ENCODE results near the gene ALKBH8. TPM values are rescaled to one million over a fixed set of nuclear protein-coding genes. Genes with fewer than 3 reads are reported as not detected.
"Not testable (repeated sequence)": the region's sequence is repeated elsewhere in the genome, so short reads cannot be mapped to it uniquely, and the experiment has no call there.

ALKBH8 gene
- polyA plus RNA-seq, 2 donors, result 2.4 to 3.5 TPM

GRCh38 chr11:107526197-107526596 lies 39.3 kb downstream of the ALKBH8 start:
- 98% methylated on average over 3 of the region's 3 CpGs for WGBS, 2 donors
- H3K27ac ChIP-seq (ENCODE audit: low read depth in 2 of 2, low read length in 1 of 2), result no peak overlapping the region
- H3K4me1 ChIP-seq (ENCODE audit: control insufficient read depth in 2 of 2, insufficient read depth in 2 of 2, low read length in 1 of 2), result no peaks in the 10 kb centered on the region
- H3K36me3 ChIP-seq (ENCODE audit: control insufficient read depth in 2 of 2, insufficient read depth in 2 of 2, low read length in 1 of 2), result no peaks in the 10 kb centered on the region
- H3K4me3 ChIP-seq (ENCODE audit: low read depth in 1 of 2, low read length in 2 of 2), result no peak overlapping the region
- H3K27me3 ChIP-seq (ENCODE audit: control insufficient read depth in 1 of 2, insufficient read depth in 2 of 2, low read length in 2 of 2), result no peaks in the 10 kb centered on the region
- no peaks in the 10 kb centered on the region for H3K9me3 ChIP-seq (ENCODE audit: control insufficient read depth in 2 of 2, insufficient read depth in 1 of 2, low read depth in 1 of 2, low read length in 1 of 2)

DNA sequence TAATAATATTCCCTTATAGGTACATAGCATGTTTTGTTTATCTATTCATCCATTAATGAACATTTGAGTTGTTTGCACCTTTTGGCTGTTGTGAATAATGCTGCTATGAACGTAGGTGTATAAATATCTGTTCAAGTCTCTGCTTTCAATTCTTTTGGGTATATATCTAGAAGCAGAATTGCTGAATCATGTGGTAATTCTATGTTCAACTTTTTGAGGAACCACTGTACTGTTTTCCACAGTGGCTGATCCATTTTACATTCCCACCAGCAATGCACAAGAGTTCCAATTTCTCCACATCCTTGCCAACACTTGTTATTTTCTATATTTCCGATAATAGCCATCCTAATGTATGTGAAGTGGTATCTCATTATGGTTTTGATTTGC lies 56.7 kb downstream of the ALKBH8 start:
- H3K4me3 ChIP-seq (ENCODE audit: low read depth in 1 of 2, low read length in 2 of 2), result no peak overlapping the region
- WGBS, 2 donors, result 96 to 97% methylated on average over 2 of the region's 2 CpGs
- H3K27ac ChIP-seq (ENCODE audit: low read depth in 2 of 2, low read length in 1 of 2), result no peak overlapping the region
- H3K27me3 ChIP-seq (ENCODE audit: control insufficient read depth in 1 of 2, insufficient read depth in 2 of 2, low read length in 2 of 2), result no peaks in the 10 kb centered on the region
- H3K4me1 ChIP-seq (ENCODE audit: control insufficient read depth in 2 of 2, insufficient read depth in 2 of 2, low read length in 1 of 2), result no peaks in the 10 kb centered on the region
- no peaks in the 10 kb centered on the region for H3K9me3 ChIP-seq (ENCODE audit: control insufficient read depth in 2 of 2, insufficient read depth in 1 of 2, low read depth in 1 of 2, low read length in 1 of 2)
- peaks cover 0 to 2% of the 10 kb centered on the region in 2 donors for H3K36me3 ChIP-seq (ENCODE audit: control insufficient read depth in 2 of 2, insufficient read depth in 2 of 2, low read length in 1 of 2)

DNA sequence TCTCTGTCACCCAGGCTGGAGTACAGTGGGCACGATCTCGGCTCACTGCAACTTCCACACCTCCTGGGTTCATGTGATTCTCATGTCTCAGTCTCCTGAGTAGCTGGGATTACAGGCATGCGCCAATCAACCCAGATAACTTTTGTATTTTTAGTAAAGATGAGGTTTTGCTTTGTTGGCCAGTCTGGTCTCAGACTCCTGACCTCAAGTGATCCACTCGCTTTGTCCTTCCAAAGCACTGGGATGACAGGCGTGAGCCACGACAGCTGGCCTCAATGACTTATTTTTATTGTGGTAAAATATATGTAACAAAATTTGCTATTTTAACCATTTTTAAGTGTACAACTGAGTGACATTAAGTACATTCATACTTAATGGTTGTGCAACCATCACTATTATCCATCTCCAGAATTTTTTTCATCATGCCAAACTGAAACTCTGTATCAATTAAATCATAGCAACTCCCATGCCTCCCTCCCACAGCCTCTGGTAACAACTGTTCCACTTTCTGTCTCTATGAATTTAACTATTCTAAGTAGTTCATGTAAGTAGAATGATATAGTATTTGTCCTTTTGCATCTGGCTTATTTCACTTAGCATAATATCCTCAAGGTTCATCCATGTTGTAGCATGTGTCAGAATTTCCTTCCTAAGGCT lies 57.2 kb downstream of the ALKBH8 start:
- H3K4me1 ChIP-seq (ENCODE audit: control insufficient read depth in 2 of 2, insufficient read depth in 2 of 2, low read length in 1 of 2), result no peaks in the 10 kb centered on the region
- H3K4me3 ChIP-seq (ENCODE audit: low read depth in 1 of 2, low read length in 2 of 2), result no peak overlapping the region
- no peak overlapping the region for H3K27ac ChIP-seq (ENCODE audit: low read depth in 2 of 2, low read length in 1 of 2)
- H3K36me3 ChIP-seq (ENCODE audit: control insufficient read depth in 2 of 2, insufficient read depth in 2 of 2, low read length in 1 of 2), result peaks cover 0 to 2% of the 10 kb centered on the region in 2 donors
- no peaks in the 10 kb centered on the region for H3K27me3 ChIP-seq (ENCODE audit: control insufficient read depth in 1 of 2, insufficient read depth in 2 of 2, low read length in 2 of 2)
- WGBS, 2 donors, result 97% methylated on average over 6 of the region's 6 CpGs
- H3K9me3 ChIP-seq (ENCODE audit: control insufficient read depth in 2 of 2, insufficient read depth in 1 of 2, low read depth in 1 of 2, low read length in 1 of 2), result no peaks in the 10 kb centered on the region

DNA sequence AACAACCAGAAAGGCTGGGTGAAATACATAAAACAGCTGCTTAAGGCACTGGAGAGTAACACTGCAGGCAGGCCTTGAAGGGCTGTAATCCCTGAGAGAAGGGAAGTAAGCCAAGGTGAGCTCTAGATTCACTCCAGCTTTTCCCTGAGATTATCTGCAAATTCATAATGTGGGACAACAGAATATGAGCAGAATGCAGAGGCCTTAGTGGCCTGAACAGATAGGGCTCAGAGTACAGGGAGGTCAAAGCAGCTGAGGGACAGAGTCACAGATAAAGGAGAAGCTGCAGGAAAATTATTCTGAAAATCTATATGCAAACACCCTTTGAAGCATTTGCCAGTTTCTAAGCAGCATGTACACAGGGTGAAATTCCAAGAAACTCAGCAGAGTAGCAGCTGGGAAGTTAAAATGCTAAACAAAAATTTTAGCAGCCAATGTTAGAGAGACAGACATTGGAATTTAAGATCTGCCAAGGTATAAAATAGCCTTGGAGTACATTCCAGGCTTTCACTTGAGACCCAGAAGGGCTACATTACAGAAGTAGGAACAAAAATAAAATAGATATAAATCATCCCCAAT lies 59.8 kb downstream of the ALKBH8 start:
- Histone ChIP-seq H3K9me3 (ENCODE audit: control insufficient read depth in 2 of 2, insufficient read depth in 1 of 2, low read depth in 1 of 2, low read length in 1 of 2) (peaks cover 0 to 4% of the 10 kb centered on the region in 2 donors), H3K4me3 (ENCODE audit: low read depth in 1 of 2, low read length in 2 of 2) (no peak overlapping the region), H3K36me3 (ENCODE audit: control insufficient read depth in 2 of 2, insufficient read depth in 2 of 2, low read length in 1 of 2) (peaks cover 0 to 4% of the 10 kb centered on the region in 2 donors), H3K4me1 (ENCODE audit: control insufficient read depth in 2 of 2, insufficient read depth in 2 of 2, low read length in 1 of 2) (no peaks in the 10 kb centered on the region), H3K27me3 (ENCODE audit: control insufficient read depth in 1 of 2, insufficient read depth in 2 of 2, low read length in 2 of 2) (no peaks in the 10 kb centered on the region), H3K27ac (ENCODE audit: low read depth in 2 of 2, low read length in 1 of 2) (no peak overlapping the region)

- peaks cover 0 to 3% of the 10 kb centered on the region in 2 donors for H3K36me3 ChIP-seq (ENCODE audit: control insufficient read depth in 2 of 2, insufficient read depth in 2 of 2, low read length in 1 of 2)
- WGBS, 2 donors, result 91 to 93% methylated on average over 5 of the region's 5 CpGs
- no peaks in the 10 kb centered on the region for H3K4me1 ChIP-seq (ENCODE audit: control insufficient read depth in 2 of 2, insufficient read depth in 2 of 2, low read length in 1 of 2)
- H3K9me3 ChIP-seq (ENCODE audit: control insufficient read depth in 2 of 2, insufficient read depth in 1 of 2, low read depth in 1 of 2, low read length in 1 of 2), result peaks cover 0 to 4% of the 10 kb centered on the region in 2 donors
- no peak overlapping the region for H3K4me3 ChIP-seq (ENCODE audit: low read depth in 1 of 2, low read length in 2 of 2)
- H3K27me3 ChIP-seq (ENCODE audit: control insufficient read depth in 1 of 2, insufficient read depth in 2 of 2, low read length in 2 of 2), result no peaks in the 10 kb centered on the region
- no peak overlapping the region for H3K27ac ChIP-seq (ENCODE audit: low read depth in 2 of 2, low read length in 1 of 2)
Observed at GRCh38 chr11:107504981-107505380, 60.6 kb downstream of the ALKBH8 start.

- H3K9me3 ChIP-seq (ENCODE audit: control insufficient read depth in 2 of 2, insufficient read depth in 1 of 2, low read depth in 1 of 2, low read length in 1 of 2), result peaks cover 0 to 4% of the 10 kb centered on the region in 2 donors
- no peak overlapping the region for H3K27ac ChIP-seq (ENCODE audit: low read depth in 2 of 2, low read length in 1 of 2)
- no peaks in the 10 kb centered on the region for H3K4me1 ChIP-seq (ENCODE audit: control insufficient read depth in 2 of 2, insufficient read depth in 2 of 2, low read length in 1 of 2)
- peaks cover 0 to 3% of the 10 kb centered on the region in 2 donors for H3K36me3 ChIP-seq (ENCODE audit: control insufficient read depth in 2 of 2, insufficient read depth in 2 of 2, low read length in 1 of 2)
- no peak overlapping the region for H3K4me3 ChIP-seq (ENCODE audit: low read depth in 1 of 2, low read length in 2 of 2)
- 97 to 100% methylated on average over 1 of the region's 1 CpG for WGBS, 2 donors
- H3K27me3 ChIP-seq (ENCODE audit: control insufficient read depth in 1 of 2, insufficient read depth in 2 of 2, low read length in 2 of 2), result no peaks in the 10 kb centered on the region
Observed at GRCh38 chr11:107501713-107502112, 63.8 kb downstream of the ALKBH8 start.

DNA sequence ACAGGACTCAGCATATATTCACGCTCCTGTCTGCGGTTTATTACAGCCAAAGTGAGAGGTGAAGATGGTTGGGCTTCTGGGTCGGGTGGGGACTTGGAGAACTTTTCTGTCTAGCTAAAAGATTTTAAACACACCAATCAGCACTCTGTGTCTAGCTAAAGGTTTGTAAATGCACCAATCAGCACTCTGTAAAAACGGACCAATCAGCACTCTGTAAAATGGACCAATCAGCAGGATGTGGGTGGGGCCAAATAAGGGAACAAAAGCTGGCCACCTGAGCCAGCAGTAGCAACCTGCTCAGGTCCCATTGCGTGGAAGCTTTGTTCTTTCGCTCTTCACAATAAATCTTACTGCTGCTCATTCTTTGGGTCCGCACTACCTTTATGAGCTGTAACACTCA lies 68.2 kb downstream of the ALKBH8 start:
- not testable (repeated sequence) for H3K27me3 ChIP-seq (ENCODE audit: control insufficient read depth in 1 of 2, insufficient read depth in 2 of 2, low read length in 2 of 2); H3K4me1 ChIP-seq (ENCODE audit: control insufficient read depth in 2 of 2, insufficient read depth in 2 of 2, low read length in 1 of 2); H3K9me3 ChIP-seq (ENCODE audit: control insufficient read depth in 2 of 2, insufficient read depth in 1 of 2, low read depth in 1 of 2, low read length in 1 of 2); H3K36me3 ChIP-seq (ENCODE audit: control insufficient read depth in 2 of 2, insufficient read depth in 2 of 2, low read length in 1 of 2); H3K4me3 ChIP-seq (ENCODE audit: low read depth in 1 of 2, low read length in 2 of 2); H3K27ac ChIP-seq (ENCODE audit: low read depth in 2 of 2, low read length in 1 of 2)
- 96% methylated on average over 7 of the region's 7 CpGs for WGBS, 2 donors

DNA sequence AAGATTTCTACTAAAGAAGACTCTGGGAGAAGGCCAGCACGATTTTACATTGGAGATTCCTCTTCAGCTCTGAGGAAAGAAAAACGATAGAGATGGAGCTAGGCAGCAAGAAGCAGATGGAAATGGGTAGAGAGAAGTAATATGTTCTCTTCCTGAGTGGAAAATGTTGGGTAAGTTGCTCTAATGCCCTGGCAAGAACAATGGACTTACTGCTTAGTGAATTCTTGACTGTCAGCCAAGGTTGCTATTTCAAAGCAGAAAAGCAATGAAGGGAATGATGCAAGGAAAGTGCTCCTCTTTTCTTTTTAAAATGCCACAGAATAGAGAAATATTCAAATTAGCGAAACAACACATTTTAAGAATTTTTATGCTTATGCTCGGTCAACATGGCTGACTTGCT lies 69.5 kb downstream of the ALKBH8 start:
- Histone ChIP-seq H3K4me1 (ENCODE audit: control insufficient read depth in 2 of 2, insufficient read depth in 2 of 2, low read length in 1 of 2) (no peaks in the 10 kb centered on the region), H3K27me3 (ENCODE audit: control insufficient read depth in 1 of 2, insufficient read depth in 2 of 2, low read length in 2 of 2) (no peaks in the 10 kb centered on the region), H3K9me3 (ENCODE audit: control insufficient read depth in 2 of 2, insufficient read depth in 1 of 2, low read depth in 1 of 2, low read length in 1 of 2) (no peaks in the 10 kb centered on the region), H3K36me3 (ENCODE audit: control insufficient read depth in 2 of 2, insufficient read depth in 2 of 2, low read length in 1 of 2) (no peaks in the 10 kb centered on the region), H3K27ac (ENCODE audit: low read depth in 2 of 2, low read length in 1 of 2) (no peak overlapping the region), H3K4me3 (ENCODE audit: low read depth in 1 of 2, low read length in 2 of 2) (no peak overlapping the region)
- 67 to 69% methylated on average over 4 of the region's 4 CpGs for WGBS, 2 donors

- no peaks in the 10 kb centered on the region for H3K27me3 ChIP-seq (ENCODE audit: control insufficient read depth in 1 of 2, insufficient read depth in 2 of 2, low read length in 2 of 2)
- H3K9me3 ChIP-seq (ENCODE audit: control insufficient read depth in 2 of 2, insufficient read depth in 1 of 2, low read depth in 1 of 2, low read length in 1 of 2), result no peaks in the 10 kb centered on the region
- no peak overlapping the region for H3K27ac ChIP-seq (ENCODE audit: low read depth in 2 of 2, low read length in 1 of 2)
- no peak overlapping the region for H3K4me3 ChIP-seq (ENCODE audit: low read depth in 1 of 2, low read length in 2 of 2)
- H3K4me1 ChIP-seq (ENCODE audit: control insufficient read depth in 2 of 2, insufficient read depth in 2 of 2, low read length in 1 of 2), result no peaks in the 10 kb centered on the region
- no peaks in the 10 kb centered on the region for H3K36me3 ChIP-seq (ENCODE audit: control insufficient read depth in 2 of 2, insufficient read depth in 2 of 2, low read length in 1 of 2)
- WGBS, 2 donors, result 63 to 67% methylated on average over 1 of the region's 1 CpG
Observed at GRCh38 chr11:107494055-107494454, 71.5 kb downstream of the ALKBH8 start.

- Histone ChIP-seq H3K4me3 (ENCODE audit: low read depth in 1 of 2, low read length in 2 of 2) (no peak overlapping the region), H3K9me3 (ENCODE audit: control insufficient read depth in 2 of 2, insufficient read depth in 1 of 2, low read depth in 1 of 2, low read length in 1 of 2) (no peaks in the 10 kb centered on the region), H3K27ac (ENCODE audit: low read depth in 2 of 2, low read length in 1 of 2) (no peak overlapping the region), H3K36me3 (ENCODE audit: control insufficient read depth in 2 of 2, insufficient read depth in 2 of 2, low read length in 1 of 2) (no peaks in the 10 kb centered on the region), H3K27me3 (ENCODE audit: control insufficient read depth in 1 of 2, insufficient read depth in 2 of 2, low read length in 2 of 2) (no peaks in the 10 kb centered on the region), H3K4me1 (ENCODE audit: control insufficient read depth in 2 of 2, insufficient read depth in 2 of 2, low read length in 1 of 2) (no peaks in the 10 kb centered on the region)
- WGBS, 2 donors, result 77 to 93% methylated on average over 1 of the region's 1 CpG
Observed at GRCh38 chr11:107493117-107493516, 72.4 kb downstream of the ALKBH8 start.

Measured in esophagus (tissue), 2 donors.